Colonic mucosa (tissue), 4 donors: ENCODE results near the gene STX3. TPM values are rescaled to one million over a fixed set of nuclear protein-coding genes. Genes with fewer than 3 reads are reported as not detected.
A peak's percentile ranks its signal among the peaks of the same experiment; 100 is the strongest.
"Not testable (repeated sequence)": the region's sequence is repeated elsewhere in the genome, so short reads cannot be mapped to it uniquely, and the experiment has no call there.

Experiments
- DNase-seq: peaks from one replicate; pipeline ENCODE4 v3.0.0-alpha.2; 2020
- H3K27ac ChIP-seq: fragments of 200-600 bp; one replicate; pipeline ENCODE4 v1.8.0; 2021
- H3K27me3 ChIP-seq: fragments of 200-600 bp; one replicate; pipeline ENCODE4 v1.8.0; 2021
- H3K36me3 ChIP-seq: fragments of 200-600 bp; one replicate; pipeline ENCODE4 v1.8.0; 2021
- H3K4me1 ChIP-seq: fragments of 200-600 bp; one replicate; pipeline ENCODE4 v1.8.0; 2021; ENCODE audit warnings: mild to moderate bottlenecking
- H3K4me3 ChIP-seq: fragments of 200-600 bp; one replicate; pipeline ENCODE4 v1.8.0; 2021
- H3K9ac ChIP-seq, 2 donors: one replicate each; pipeline ENCODE4 v1.7.0; 2013; ENCODE audit warnings: control low read depth in 2 of 2, low read depth in 2 of 2, low read length in 2 of 2
- H3K9me3 ChIP-seq: fragments of 200-600 bp; one replicate; pipeline ENCODE4 v1.8.0; 2021
- CTCF ChIP-seq: fragments of 200-600 bp; IDR thresholded peaks from one replicate; pipeline ENCODE4 v1.8.0; 2022; ENCODE audit warnings: antibody characterized with exemption, mild to moderate bottlenecking
- intact Hi-C: fragments of 100-400 bp; cut with DNase I; formaldehyde crosslinking; loops from one replicate; pipeline ENCODE4 v1.14.1; 2022
- total RNA-seq, 2 donors: library from RNA; stranded (reverse); fragmentation: NEBNext Ultra II Directional in 1 of 2; extraction: Animal tissue kit (Norgen Biotek cat#: 25700) in 1 of 2; gene quantifications; one replicate each; pipeline ENCODE4 v1.2.1, GENCODE V29; 2021
- donor health status: healthy.
- donor health status: DM: no; HTN: no; CAD: no.
- donor health status: DM: no; HTN: no; CAD: no.

Gene STX3
- total RNA-seq, 2 donors from 2014 or later, result 45.2 to 70.9 TPM

GRCh38 chr11:59778122-59778521 lies 22.9 kb downstream of the STX3 start:
- peak; percentile 82 for DNase-seq
- Histone ChIP-seq H3K9me3 (no peaks in the 10 kb centered on the region), H3K4me1 (peaks cover 3% of the 10 kb centered on the region), H3K27ac (peak overlapping the region; percentile 49), H3K4me3 (no peak overlapping the region), H3K36me3 (no peaks in the 10 kb centered on the region), H3K27me3 (no peaks in the 10 kb centered on the region), H3K9ac (peak overlapping the region in 1 of 2 donors; percentile 9)
- TF ChIP-seq CTCF, result no peak
- intact Hi-C loops, result no loop called here

GRCh38 chr11:59779487-59779886 lies 24.3 kb downstream of the STX3 start:
- Histone ChIP-seq H3K27me3 (no peaks in the 10 kb centered on the region), H3K4me1 (peaks cover 3% of the 10 kb centered on the region), H3K4me3 (no peak overlapping the region), H3K36me3 (no peaks in the 10 kb centered on the region), H3K9ac (no peak overlapping the region), H3K27ac (no peak overlapping the region), H3K9me3 (no peaks in the 10 kb centered on the region)
- DNase-seq, result no peak
- intact Hi-C loops, result no loop called here
- no peak for TF ChIP-seq CTCF

GRCh38 chr11:59782080-59782479 lies 26.9 kb downstream of the STX3 start:
- no peak for TF ChIP-seq CTCF
- H3K4me3 ChIP-seq, result no peak overlapping the region
- no peak overlapping the region for H3K27ac ChIP-seq
- H3K27me3 ChIP-seq, result no peaks in the 10 kb centered on the region
- DNase-seq, result no peak
- peaks cover 3% of the 10 kb centered on the region for H3K4me1 ChIP-seq
- no peak overlapping the region for H3K9ac ChIP-seq
- no peaks in the 10 kb centered on the region for H3K36me3 ChIP-seq
- H3K9me3 ChIP-seq, result no peaks in the 10 kb centered on the region
- intact Hi-C loops, result no loop called here

GRCh38 chr11:59783632-59784090 lies 28.5 kb downstream of the STX3 start:
- Histone ChIP-seq H3K36me3 (no peaks in the 10 kb centered on the region), H3K27me3 (no peaks in the 10 kb centered on the region), H3K27ac (no peak overlapping the region), H3K9ac (no peak overlapping the region), H3K4me3 (no peak overlapping the region), H3K9me3 (no peaks in the 10 kb centered on the region), H3K4me1 (peaks cover 4% of the 10 kb centered on the region)
- no peak for DNase-seq
- intact Hi-C loops, result no loop called here
- no peak for TF ChIP-seq CTCF

- DNase-seq, H3K27ac ChIP-seq, H3K4me1 ChIP-seq, H3K9ac ChIP-seq, H3K4me3 ChIP-seq, intact Hi-C loops, H3K36me3 ChIP-seq, H3K9me3 ChIP-seq, H3K27me3 ChIP-seq: not testable (repeated sequence)
Observed at GRCh38 chr11:59784441-59784840, 29.3 kb downstream of the STX3 start.

- H3K4me3 ChIP-seq, result no peak overlapping the region
- no peaks in the 10 kb centered on the region for H3K9me3 ChIP-seq
- no peak for DNase-seq
- no peaks in the 10 kb centered on the region for H3K36me3 ChIP-seq
- peaks cover 4% of the 10 kb centered on the region for H3K4me1 ChIP-seq
- H3K27me3 ChIP-seq, result no peaks in the 10 kb centered on the region
- intact Hi-C loops, result no loop called here
- TF ChIP-seq CTCF, result no peak
- H3K9ac ChIP-seq, result no peak overlapping the region
- H3K27ac ChIP-seq, result no peak overlapping the region
Observed at GRCh38 chr11:59785818-59786217, 30.6 kb downstream of the STX3 start.
